Glomerular visceral epithelial cell (primary cell): ENCODE data around the gene CTCFL.
"Not testable (repeated sequence)": the region's sequence is repeated elsewhere in the genome, so short reads cannot be mapped to it uniquely, and the experiment has no call there.

Experiments
- DNase-seq: peaks from one replicate; pipeline ENCODE4 v3.0.0-alpha.2; 2016; ENCODE audit errors: extremely low spot score

The CTCFL gene

DNA sequence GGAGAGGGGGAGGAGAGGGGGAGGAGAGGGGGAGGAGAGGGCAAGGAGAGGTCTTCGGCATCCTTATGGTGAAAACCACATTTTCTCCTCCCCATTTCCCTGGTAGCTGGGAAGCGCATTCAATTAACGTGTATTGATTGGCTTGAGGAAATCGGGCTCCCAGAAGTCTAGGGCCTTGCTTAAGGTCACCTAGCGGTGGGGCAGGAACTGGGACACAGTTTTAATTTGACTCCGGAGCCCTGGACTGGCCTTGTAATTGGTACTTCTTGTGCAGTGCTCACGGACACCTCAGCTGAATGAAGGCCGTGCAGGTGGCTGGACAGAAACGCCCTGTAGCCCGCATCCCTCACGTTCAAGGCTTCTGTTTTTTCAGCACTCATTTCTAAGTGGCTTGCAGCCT is 42.8 kb downstream of the CTCFL start:
- DNase-seq: no peak

DNA sequence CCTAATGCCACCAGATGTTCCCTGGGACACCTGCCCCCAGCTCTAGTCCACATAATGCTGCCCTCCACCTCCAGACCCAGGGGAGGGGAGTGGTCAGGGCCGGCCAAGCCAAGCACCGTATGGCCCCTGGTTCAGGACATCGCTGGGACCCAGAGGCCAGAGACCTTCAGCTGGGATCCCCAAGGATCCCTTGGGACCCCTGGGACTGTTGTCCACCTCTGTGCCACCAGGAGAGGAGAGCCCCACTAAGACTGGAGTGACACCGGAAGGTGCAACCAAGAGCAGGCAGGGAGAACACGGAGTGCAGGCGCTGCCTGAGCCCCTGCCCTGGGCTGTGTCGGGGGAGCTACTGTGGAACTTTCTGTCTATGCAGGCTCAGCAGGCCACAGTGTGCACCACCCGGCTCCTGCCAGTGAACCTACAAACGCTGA is 43.6 kb downstream of the CTCFL start:
- DNase-seq: no peak

DNA sequence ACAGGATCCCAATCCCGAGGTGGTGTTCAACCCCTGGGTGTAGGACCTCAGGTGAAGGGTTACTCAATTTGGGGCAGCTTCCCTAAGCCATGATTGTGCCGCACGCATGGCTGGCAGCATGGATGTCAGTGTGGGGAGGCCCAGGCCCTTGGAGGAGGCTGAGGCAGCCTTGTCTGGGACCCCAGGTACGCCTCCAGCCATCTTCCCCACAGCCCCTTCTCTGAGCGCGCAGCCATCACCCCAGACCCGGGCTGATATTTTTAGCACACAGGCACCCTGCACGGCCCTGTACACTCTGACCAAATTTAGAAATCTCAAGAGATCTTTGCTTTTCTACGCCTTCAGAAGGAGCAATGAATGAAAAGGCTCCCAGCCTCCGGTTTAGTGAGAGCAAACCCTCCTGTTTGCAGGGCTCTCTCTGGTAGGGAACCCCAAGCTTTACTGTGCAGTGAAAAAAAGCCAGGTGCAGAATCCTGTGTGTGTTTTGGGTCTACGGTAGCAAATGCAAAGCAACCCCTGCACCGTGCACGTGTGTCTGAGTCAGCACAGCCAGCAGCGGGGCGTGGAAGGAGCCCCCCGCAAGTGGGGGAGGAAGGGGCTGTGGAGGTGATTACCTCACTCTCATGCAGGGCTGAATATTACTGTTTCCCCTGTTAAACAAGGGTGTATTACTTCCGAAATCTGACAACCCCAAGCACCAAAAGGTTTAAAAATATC is 44.3 kb downstream of the CTCFL start:
- DNase-seq: no peak

DNA sequence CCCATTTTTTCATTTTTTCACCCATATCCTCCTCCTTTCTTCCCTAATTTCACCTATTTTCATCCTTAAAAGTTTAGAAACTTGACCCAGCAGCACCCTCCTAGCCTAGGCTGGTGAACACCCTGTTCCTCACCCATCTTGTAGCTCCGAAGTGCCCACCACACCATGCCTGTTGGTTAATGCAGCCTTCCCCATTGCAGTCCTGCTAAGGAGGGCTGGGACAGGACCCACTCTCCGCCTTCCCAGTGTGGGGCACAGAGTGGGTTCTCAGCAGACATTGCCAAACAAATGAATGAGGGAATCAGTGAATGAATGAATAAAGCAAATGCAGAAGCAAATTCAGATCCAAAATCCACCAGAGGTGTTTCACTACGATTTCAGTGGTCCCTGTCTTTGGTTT is 45.7 kb downstream of the CTCFL start:
- DNase-seq: no peak

DNA sequence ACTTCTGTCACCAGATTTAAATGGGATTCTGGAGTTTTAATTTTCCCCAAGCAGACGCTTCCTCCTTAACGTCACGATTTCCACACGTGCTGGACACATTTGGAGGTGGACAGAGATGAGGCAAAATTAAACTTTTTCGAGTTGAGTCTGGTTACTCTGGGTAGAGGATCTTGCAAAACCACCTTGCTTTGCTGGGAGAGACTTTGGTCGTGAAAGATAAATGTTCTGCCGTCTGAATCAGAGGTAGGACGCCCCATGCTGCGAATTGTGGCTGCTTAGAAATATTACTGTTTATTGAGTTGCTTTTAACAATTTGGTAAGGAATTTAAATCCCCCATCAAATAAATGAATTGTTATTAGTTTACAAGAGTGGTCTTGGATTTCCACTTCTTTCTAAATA is 46.8 kb downstream of the CTCFL start:
- DNase-seq: no peak

DNA sequence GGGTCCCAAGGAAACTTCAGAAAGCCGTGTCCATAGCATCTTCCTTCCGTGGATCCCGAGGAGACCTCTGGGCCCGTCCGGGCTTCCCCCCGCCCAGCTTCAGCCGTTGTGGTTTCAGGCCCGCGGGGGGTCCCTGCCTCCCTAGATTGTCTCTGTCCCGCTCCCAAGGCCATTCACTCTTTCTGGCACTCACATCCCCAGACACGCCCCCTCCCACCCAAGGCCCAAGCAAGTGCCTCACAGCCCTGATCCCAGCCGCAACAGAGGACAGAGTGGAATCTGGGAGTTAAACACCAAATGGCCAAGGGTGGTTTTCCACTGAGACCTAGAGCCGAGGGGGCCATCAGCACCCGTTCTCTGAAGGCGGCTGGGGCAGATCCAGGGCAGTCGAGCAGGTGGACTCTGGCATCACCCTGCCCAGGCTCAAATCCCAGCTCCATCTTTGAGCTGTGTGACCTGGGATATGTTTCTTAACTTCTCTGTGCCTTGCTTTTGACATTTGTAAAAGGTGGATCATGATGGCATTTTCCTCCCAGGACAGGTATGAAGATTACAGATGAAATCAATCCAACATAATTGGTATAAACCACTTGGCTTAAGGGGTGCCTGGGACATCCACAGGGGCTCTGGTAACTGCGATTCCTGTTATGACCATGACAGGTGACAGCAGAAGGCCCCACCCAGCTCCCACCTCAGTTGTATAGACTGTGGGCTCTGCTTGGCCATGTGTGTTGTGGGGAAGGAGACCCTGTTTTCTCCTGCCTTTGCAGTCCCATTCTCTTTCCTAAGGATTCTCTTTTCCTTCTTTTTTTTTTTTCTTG is 48.1 kb downstream of the CTCFL start:
- no peak for DNase-seq

DNA sequence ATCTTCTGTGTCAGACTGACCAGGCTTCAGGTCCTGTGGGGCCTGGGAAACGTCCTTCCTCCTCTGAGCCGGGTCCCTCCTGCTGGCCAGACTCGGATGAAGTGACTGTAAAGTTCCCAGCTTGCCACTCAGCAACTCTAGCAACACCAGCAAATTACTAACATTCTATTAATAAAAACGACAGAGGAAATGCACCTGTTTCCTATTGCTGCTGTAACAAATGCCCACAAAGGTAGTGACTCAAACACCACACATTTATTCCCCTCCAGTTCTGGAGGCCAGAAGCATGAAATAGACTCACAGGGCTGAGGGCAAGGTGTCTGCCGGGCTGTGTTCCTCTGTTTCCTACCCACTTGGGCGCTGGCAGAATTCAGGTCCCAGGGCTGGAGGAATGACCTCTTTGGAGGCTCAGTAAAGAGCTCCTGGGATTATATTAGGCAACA is 48.8 kb downstream of the CTCFL start:
- DNase-seq: no peak

DNA sequence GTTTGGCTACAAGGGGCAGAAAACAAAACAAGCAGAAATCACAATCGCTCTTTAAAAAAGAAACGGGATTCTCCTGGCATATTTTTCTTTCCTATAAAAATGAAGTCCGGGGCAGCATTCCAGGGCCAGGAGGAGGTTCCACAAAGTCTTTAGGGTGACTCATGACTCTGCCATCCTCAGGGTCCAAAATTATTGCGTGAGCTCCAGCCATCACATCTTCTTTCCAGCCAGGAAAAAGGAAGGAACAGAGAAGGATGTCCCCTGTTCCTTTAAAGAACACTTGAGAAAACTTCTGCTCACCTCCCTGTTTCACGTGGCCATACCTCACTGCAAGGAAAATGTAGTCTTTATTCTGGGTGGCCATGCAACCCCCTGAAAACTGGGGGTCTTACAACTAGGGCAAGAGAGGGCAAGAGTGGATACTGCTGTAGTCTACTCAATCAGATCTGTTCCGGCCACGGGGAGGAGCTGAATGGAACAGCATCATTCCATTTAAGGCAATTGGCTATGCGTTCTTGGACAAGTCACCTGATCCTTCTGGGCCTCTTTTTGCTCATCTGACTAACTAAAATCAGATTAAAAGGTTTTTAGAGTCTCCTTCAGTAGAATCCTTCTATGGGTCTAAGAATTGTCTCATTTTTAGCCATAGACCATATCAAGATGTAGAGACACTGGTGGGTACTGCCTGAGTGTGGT is 49.4 kb downstream of the CTCFL start:
- no peak for DNase-seq

DNA sequence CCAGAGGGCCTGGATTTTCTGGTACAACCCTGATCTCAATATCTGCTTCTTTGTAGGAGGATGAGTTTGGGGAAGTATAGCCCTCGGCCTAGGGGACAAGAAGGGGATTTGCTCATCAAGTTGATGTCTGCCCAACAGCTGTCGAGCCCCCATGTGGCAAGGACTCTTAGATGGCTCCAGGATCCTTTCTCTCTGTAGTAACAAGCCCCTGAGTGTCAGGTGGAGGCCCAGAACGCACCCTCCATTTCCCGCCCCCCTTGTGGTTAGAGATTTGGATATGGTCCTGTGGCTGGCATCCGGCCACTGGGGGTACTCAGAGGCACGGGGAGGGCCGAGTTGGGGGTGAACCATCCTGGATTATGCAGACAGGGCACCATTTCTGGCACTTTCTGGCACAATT is 50.1 kb downstream of the CTCFL start:
- no peak for DNase-seq

DNA sequence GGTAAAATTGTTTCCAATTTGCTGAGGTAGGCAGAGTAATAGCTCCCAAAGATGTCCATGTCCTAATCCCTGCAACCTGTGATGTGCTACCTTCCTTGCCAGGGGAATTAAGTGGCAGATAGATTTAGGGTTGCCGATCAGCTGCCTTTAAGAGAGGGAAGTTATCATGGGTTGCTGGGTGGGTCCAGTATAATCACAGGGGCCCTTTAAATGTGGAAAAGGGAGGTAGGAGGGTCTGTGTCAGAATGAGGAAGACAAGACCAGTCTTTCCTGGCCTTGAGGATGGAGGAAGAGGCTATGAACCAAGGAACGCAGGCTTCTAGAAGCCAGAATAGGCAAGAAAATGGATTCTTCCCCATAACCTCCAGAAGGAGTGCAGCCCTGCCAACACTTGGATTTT is 50.7 kb downstream of the CTCFL start:
- DNase-seq: no peak

DNA sequence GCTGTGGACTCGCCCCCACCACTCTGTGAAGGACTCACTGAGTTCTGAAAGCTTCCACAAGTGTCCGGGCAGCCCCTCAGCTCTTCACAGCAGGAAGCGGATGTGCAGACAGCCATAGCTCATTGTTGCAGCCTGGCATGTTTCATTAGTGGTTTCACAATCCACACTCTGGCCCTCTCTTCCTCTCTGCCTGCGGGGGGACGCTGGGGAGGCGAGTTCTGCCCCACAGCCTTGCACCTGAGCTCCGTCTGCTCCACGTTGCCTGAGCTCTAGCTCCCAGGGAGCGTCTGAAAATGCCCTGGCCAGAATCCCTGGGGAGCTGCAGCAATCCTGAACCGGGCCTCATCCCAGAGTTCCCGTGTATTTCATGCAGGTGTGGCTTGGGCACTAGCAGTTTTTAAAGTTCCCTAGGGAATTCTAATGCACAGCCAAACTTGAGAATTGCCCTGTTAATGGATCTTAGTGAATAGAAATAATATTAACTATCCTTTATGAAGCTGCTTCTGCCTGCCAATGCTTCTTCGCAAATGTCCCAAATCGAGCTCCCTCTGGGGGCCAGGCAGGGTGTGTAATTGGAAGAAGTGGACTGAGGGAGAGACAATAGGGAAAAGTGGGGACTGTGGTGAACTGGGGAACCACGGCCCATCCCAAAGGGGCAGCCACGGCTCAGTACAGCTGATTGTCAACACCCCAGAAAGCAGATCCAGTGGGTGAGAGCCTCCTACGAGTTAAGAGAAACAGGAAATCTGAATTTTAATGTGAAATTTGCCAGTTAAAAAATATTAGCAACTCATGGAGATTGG is 51.5 kb downstream of the CTCFL start:
- DNase-seq: no peak

DNA sequence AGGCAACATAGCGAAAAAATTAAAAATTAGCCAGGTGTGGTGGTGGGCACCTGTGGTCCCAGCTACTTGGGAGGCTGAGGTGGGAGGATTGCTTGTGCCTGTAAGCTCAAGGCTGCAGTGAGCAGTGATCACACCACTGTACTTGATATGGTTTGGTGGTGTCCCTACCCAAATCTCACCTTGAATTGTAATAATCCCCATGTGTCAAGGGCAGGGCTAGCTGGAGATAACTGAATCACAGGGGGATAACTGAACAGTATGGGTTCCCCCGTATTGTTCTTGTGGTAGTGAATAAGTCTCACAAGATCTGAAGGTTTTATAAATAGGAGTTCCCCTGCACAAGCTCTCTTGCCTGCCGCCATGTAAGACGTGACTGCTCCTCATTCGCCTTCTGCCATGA is 52.5 kb downstream of the CTCFL start:
- not testable (repeated sequence) for DNase-seq

DNA sequence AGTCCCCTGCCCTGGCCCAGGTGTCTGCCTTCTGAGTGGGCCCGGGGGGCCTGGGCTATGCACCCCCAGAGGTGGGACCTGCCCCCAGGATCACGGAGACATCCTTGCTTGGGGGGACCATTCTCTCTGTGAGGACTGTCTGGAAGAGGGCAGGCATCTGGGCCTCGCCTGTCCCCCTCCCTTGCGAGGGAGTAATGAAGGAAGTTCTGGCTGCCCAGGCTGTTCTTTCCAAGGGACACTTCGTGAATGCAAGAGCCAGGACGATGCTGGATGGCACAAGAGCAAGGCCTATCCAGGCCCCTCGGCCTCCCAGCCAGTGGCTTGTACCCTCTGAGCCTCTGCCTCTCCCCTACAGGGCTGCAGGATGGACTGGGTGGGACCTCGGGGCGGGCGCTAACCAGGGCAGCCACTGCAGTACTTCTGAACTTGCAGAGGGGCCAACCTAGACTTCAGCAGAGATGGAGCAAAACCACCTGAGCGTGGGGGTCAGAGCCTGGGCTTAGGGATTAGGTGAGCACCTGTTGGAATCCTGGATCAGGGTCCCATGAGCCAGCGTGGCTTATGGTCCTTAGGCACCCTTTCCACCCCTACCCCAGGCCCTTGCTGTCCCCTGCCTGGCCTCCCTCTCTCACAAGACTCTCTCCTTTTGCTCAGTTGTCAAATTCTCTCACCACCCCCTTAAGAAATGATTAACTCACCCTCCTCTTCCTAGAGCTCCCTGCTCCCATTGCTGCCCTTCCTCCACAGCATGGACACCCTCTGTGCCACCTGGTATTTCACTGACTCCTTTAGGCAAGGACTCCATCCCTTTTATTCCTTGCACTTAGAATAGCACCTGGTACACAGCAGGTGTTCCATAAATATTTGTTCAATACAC is 53.2 kb downstream of the CTCFL start:
- no peak for DNase-seq

DNA sequence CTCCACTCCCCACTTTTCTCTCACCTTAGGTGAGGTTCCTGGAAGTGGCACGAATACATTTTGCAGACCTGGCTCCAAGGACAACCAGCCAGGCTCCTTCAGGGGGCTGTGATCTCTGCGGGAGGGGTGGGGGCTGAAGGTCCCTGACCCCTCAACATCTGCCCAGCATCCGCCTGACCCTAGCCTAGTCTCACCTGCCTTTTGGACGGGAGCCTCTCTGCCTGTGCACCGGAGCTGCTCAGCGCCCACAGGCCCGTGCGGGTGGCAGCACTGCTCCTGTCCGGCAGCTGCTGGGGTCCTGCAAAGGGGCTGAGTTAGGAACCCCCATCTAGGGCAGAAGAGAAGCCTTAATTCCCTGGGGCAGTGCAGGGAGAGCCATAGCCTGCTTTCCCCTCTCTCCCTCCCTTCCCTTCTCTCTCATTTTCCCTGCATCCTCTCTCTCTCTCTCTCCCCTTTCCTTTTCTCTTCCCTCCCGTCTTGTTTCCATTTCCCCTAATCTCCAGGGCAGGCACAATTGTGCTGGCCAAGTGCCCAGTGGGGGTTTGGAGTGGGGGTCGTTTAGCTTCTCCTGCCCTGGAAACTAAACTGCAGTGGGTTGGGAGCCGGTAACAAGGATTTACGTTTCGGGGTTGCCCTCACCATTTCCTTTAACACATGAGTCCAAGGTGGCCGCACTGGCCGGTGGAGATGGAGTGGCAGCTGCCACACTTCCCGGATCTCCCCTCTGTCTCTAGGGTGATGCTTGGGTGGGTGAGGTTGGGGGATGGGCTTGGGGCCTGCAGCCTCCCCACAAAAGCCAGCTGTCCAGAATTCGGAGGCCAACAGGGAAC is 54.1 kb downstream of the CTCFL start:
- no peak for DNase-seq

DNA sequence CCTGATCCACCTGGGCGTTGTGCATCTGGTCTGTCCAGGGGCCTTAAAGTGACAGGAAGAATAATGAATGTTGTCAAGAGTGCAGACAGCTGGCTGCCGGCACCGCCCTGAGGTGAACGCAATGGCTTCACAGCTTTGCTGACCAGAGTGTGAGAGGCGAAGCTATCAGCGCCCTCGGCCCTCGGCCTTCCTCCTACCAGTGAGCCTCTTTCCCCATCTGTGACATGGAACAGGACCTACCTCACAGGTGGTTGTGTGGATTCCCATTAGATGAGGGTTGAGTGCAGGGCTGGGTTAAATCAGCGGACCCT is 54.8 kb downstream of the CTCFL start:
- DNase-seq: no peak

DNA sequence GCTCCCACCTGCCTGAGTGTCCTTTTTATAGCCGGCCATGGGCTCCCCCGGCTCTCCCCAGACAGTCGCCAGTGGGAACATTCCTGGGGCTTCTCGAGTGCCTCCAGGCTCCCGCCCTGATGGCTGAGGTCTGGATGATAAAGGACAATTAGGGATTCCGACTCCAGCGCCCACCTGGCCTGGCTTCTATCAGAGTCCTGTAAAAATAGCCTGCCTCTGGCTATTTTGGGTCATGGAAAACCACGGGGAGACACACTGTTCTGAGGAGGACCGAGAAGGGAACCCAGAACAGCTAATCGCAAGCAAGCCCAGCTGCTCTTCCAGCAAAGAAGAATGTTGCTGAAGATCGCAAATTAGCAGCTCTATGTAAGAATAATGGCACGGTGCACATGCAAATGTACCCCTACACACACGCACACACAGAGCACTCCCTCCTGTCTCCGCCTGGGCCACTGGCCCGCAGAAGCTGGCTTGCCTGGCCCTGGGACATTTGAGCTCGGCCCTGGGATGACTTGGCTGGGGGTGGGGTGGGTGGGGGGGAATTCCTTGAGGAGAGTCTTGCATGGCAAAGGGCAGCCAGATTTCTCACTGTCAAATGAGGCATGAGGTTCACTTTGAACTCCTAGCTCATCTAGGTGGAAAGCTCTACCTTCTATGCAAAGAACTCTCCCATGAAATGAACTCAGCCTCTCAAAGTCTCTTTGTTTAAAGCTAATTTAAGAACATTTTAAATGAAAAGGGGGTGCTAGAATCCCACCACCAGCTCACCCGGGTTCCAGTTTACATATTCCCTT is 55.3 kb downstream of the CTCFL start:
- DNase-seq: no peak

DNA sequence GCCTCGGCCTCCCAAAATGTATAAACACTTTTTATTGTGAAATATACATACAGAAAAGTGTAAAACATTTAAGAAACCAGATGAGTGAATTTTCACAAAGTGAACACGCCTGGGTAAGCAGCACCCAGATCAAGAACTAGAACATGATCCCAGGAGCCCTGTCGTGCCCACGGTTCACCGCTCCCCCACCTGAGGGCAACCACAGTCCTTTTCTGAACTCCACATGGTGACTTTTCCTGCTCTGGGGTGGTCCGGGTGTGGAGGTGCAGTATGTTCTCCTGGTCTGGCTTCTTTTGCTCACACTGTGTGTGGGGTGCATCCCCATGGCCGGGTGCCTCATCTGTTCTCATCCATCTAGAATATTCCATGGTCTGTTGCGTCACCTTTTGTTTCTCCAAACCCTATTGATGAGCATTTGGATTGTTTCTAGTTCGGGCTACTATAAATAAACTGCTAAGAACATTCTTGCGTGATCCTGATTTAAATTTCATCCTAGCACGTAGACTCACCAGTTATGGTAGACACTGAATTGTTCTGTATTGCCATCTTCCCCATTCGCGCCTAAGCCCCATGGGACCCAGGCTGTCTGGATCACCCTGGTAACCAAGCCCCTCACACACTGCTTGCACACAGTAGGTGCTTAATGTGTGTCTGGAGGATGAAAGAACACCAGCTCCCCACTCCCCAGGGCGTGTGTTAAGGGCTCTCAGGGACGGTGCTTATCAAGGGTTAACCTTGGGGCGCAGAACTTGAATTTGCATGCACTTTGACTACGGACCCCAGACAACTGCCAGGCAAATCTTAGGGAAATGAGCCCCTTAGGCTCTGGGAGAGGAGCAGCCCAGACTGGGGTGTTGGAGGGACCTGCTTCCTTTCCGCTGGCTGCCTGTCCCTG is 56.2 kb downstream of the CTCFL start:
- DNase-seq: no peak

DNA sequence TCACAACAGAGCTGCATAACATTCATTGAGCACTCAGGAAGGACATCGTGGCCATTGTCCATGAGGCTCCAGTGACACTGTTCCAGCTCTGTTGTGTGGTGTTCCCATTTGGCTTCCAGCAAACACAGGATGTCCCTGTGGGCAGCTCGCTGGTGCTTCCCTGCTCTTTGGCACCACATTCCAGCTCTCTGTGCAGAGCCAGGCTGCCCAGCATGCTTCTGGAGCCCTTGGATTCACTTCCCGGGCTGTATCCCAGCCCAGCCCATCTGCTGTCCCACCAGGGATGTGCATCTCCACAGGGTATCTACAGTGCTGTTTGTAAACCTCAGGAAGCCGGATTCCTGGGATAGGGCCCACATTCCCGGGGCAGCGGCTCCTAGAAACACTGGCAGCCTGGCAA is 57.2 kb downstream of the CTCFL start:
- DNase-seq: no peak
